ENCODE results near the gene PHF11.

Gene PHF11

GRCh38 chr13:49539746-49540145, 44.0 kb downstream of the PHF11 start:
- Histone ChIP-seq H3K9me3 (ENCODE audit: control insufficient read depth in 2 of 2, low read length in 2 of 2) (no peaks in the 10 kb centered on the region), H3K36me3 (ENCODE audit: control insufficient read depth in 2 of 2, insufficient read depth in 2 of 2, low read length in 2 of 2) (peaks cover 12 to 13% of the 10 kb centered on the region in 2 donors), H3K27ac (ENCODE audit: low read depth in 2 of 2, low read length in 2 of 2) (no peak overlapping the region), H3K4me1 (ENCODE audit: control insufficient read depth in 2 of 2, insufficient read depth in 2 of 2, low read length in 2 of 2) (no peaks in the 10 kb centered on the region), H3K27me3 (ENCODE audit: control insufficient read depth in 2 of 2, insufficient read depth in 2 of 2, low read length in 2 of 2) (no peaks in the 10 kb centered on the region), H3K4me3 (ENCODE audit: low read length in 2 of 2) (no peak overlapping the region), H3K9ac (ENCODE audit: low read depth in 1 of 2, low read length in 2 of 2) (no peak overlapping the region)

GRCh38 chr13:49540552-49540951, 44.8 kb downstream of the PHF11 start:
- Histone ChIP-seq H3K9me3 (ENCODE audit: control insufficient read depth in 2 of 2, low read length in 2 of 2) (no peaks in the 10 kb centered on the region), H3K27ac (ENCODE audit: low read depth in 2 of 2, low read length in 2 of 2) (peak overlapping the region; percentile 10 to 44), H3K4me3 (ENCODE audit: low read length in 2 of 2) (peak overlapping the region in 1 of 2 donors; percentile 49), H3K9ac (ENCODE audit: low read depth in 1 of 2, low read length in 2 of 2) (no peak overlapping the region), H3K36me3 (ENCODE audit: control insufficient read depth in 2 of 2, insufficient read depth in 2 of 2, low read length in 2 of 2) (peaks cover 12 to 13% of the 10 kb centered on the region in 2 donors), H3K27me3 (ENCODE audit: control insufficient read depth in 2 of 2, insufficient read depth in 2 of 2, low read length in 2 of 2) (no peaks in the 10 kb centered on the region), H3K4me1 (ENCODE audit: control insufficient read depth in 2 of 2, insufficient read depth in 2 of 2, low read length in 2 of 2) (no peaks in the 10 kb centered on the region)

GRCh38 chr13:49543656-49544055, 47.9 kb downstream of the PHF11 start:
- no peaks in the 10 kb centered on the region for H3K9me3 ChIP-seq (ENCODE audit: control insufficient read depth in 2 of 2, low read length in 2 of 2)
- H3K27me3 ChIP-seq (ENCODE audit: control insufficient read depth in 2 of 2, insufficient read depth in 2 of 2, low read length in 2 of 2), result no peaks in the 10 kb centered on the region
- no peaks in the 10 kb centered on the region for H3K4me1 ChIP-seq (ENCODE audit: control insufficient read depth in 2 of 2, insufficient read depth in 2 of 2, low read length in 2 of 2)
- H3K27ac ChIP-seq (ENCODE audit: low read depth in 2 of 2, low read length in 2 of 2), result no peak overlapping the region
- H3K9ac ChIP-seq (ENCODE audit: low read depth in 1 of 2, low read length in 2 of 2), result no peak overlapping the region
- no peak overlapping the region for H3K4me3 ChIP-seq (ENCODE audit: low read length in 2 of 2)
- peaks cover 16 to 22% of the 10 kb centered on the region in 2 donors for H3K36me3 ChIP-seq (ENCODE audit: control insufficient read depth in 2 of 2, insufficient read depth in 2 of 2, low read length in 2 of 2)

- Histone ChIP-seq H3K27ac (ENCODE audit: low read depth in 2 of 2, low read length in 2 of 2) (no peak overlapping the region), H3K4me3 (ENCODE audit: low read length in 2 of 2) (no peak overlapping the region), H3K27me3 (ENCODE audit: control insufficient read depth in 2 of 2, insufficient read depth in 2 of 2, low read length in 2 of 2) (no peaks in the 10 kb centered on the region), H3K9me3 (ENCODE audit: control insufficient read depth in 2 of 2, low read length in 2 of 2) (no peaks in the 10 kb centered on the region), H3K4me1 (ENCODE audit: control insufficient read depth in 2 of 2, insufficient read depth in 2 of 2, low read length in 2 of 2) (no peaks in the 10 kb centered on the region), H3K36me3 (ENCODE audit: control insufficient read depth in 2 of 2, insufficient read depth in 2 of 2, low read length in 2 of 2) (peaks cover 9 to 16% of the 10 kb centered on the region in 2 donors), H3K9ac (ENCODE audit: low read depth in 1 of 2, low read length in 2 of 2) (no peak overlapping the region)
These were observed 49.9 kb downstream of the PHF11 start for GRCh38 chr13:49545661-49546060.

- Histone ChIP-seq H3K36me3 (ENCODE audit: control insufficient read depth in 2 of 2, insufficient read depth in 2 of 2, low read length in 2 of 2) (peaks cover 7 to 14% of the 10 kb centered on the region in 2 donors), H3K27me3 (ENCODE audit: control insufficient read depth in 2 of 2, insufficient read depth in 2 of 2, low read length in 2 of 2) (no peaks in the 10 kb centered on the region)
These were observed 50.8 kb downstream of the PHF11 start for GRCh38 chr13:49546561-49546960.

GRCh38 chr13:49549289-49549688, 53.5 kb downstream of the PHF11 start:
- H3K4me1 ChIP-seq (ENCODE audit: control insufficient read depth in 2 of 2, insufficient read depth in 2 of 2, low read length in 2 of 2), result no peaks in the 10 kb centered on the region
- no peak overlapping the region for H3K27ac ChIP-seq (ENCODE audit: low read depth in 2 of 2, low read length in 2 of 2)
- no peak overlapping the region for H3K9ac ChIP-seq (ENCODE audit: low read depth in 1 of 2, low read length in 2 of 2)
- H3K27me3 ChIP-seq (ENCODE audit: control insufficient read depth in 2 of 2, insufficient read depth in 2 of 2, low read length in 2 of 2), result no peaks in the 10 kb centered on the region
- H3K4me3 ChIP-seq (ENCODE audit: low read length in 2 of 2), result no peak overlapping the region
- no peaks in the 10 kb centered on the region for H3K9me3 ChIP-seq (ENCODE audit: control insufficient read depth in 2 of 2, low read length in 2 of 2)
- H3K36me3 ChIP-seq (ENCODE audit: control insufficient read depth in 2 of 2, insufficient read depth in 2 of 2, low read length in 2 of 2), result peaks cover 7 to 8% of the 10 kb centered on the region in 2 donors

More at GRCh38 chr13:49546561-49546960, 50.8 kb downstream of the PHF11 start:
- Histone ChIP-seq H3K9ac (ENCODE audit: low read depth in 1 of 2, low read length in 2 of 2) (no peak overlapping the region), H3K4me1 (ENCODE audit: control insufficient read depth in 2 of 2, insufficient read depth in 2 of 2, low read length in 2 of 2) (no peaks in the 10 kb centered on the region), H3K4me3 (ENCODE audit: low read length in 2 of 2) (no peak overlapping the region), H3K9me3 (ENCODE audit: control insufficient read depth in 2 of 2, low read length in 2 of 2) (no peaks in the 10 kb centered on the region), H3K27ac (ENCODE audit: low read depth in 2 of 2, low read length in 2 of 2) (no peak overlapping the region)

GRCh38 chr13:49550942-49551644, 55.3 kb downstream of the PHF11 start:
- H3K27ac ChIP-seq (ENCODE audit: low read depth in 2 of 2, low read length in 2 of 2), result no peak overlapping the region
- no peak overlapping the region for H3K9ac ChIP-seq (ENCODE audit: low read depth in 1 of 2, low read length in 2 of 2)
- no peaks in the 10 kb centered on the region for H3K27me3 ChIP-seq (ENCODE audit: control insufficient read depth in 2 of 2, insufficient read depth in 2 of 2, low read length in 2 of 2)
- no peak overlapping the region for H3K4me3 ChIP-seq (ENCODE audit: low read length in 2 of 2)
- no peaks in the 10 kb centered on the region for H3K9me3 ChIP-seq (ENCODE audit: control insufficient read depth in 2 of 2, low read length in 2 of 2)
- H3K4me1 ChIP-seq (ENCODE audit: control insufficient read depth in 2 of 2, insufficient read depth in 2 of 2, low read length in 2 of 2), result no peaks in the 10 kb centered on the region
- peaks cover 1 to 4% of the 10 kb centered on the region in 2 donors for H3K36me3 ChIP-seq (ENCODE audit: control insufficient read depth in 2 of 2, insufficient read depth in 2 of 2, low read length in 2 of 2)

- no peak overlapping the region for H3K27ac ChIP-seq (ENCODE audit: low read depth in 2 of 2, low read length in 2 of 2)
- H3K36me3 ChIP-seq (ENCODE audit: control insufficient read depth in 2 of 2, insufficient read depth in 2 of 2, low read length in 2 of 2), result peaks cover 0 to 4% of the 10 kb centered on the region in 2 donors
- no peaks in the 10 kb centered on the region for H3K4me1 ChIP-seq (ENCODE audit: control insufficient read depth in 2 of 2, insufficient read depth in 2 of 2, low read length in 2 of 2)
- H3K9ac ChIP-seq (ENCODE audit: low read depth in 1 of 2, low read length in 2 of 2), result no peak overlapping the region
- no peak overlapping the region for H3K4me3 ChIP-seq (ENCODE audit: low read length in 2 of 2)
- no peaks in the 10 kb centered on the region for H3K27me3 ChIP-seq (ENCODE audit: control insufficient read depth in 2 of 2, insufficient read depth in 2 of 2, low read length in 2 of 2)
- H3K9me3 ChIP-seq (ENCODE audit: control insufficient read depth in 2 of 2, low read length in 2 of 2), result no peaks in the 10 kb centered on the region
These were observed 58.1 kb downstream of the PHF11 start for GRCh38 chr13:49553888-49554287.

- Histone ChIP-seq H3K9ac (ENCODE audit: low read depth in 1 of 2, low read length in 2 of 2) (no peak overlapping the region), H3K9me3 (ENCODE audit: control insufficient read depth in 2 of 2, low read length in 2 of 2) (no peaks in the 10 kb centered on the region), H3K4me1 (ENCODE audit: control insufficient read depth in 2 of 2, insufficient read depth in 2 of 2, low read length in 2 of 2) (no peaks in the 10 kb centered on the region), H3K27me3 (ENCODE audit: control insufficient read depth in 2 of 2, insufficient read depth in 2 of 2, low read length in 2 of 2) (no peaks in the 10 kb centered on the region), H3K36me3 (ENCODE audit: control insufficient read depth in 2 of 2, insufficient read depth in 2 of 2, low read length in 2 of 2) (peaks cover 0 to 7% of the 10 kb centered on the region in 2 donors), H3K4me3 (ENCODE audit: low read length in 2 of 2) (no peak overlapping the region), H3K27ac (ENCODE audit: low read depth in 2 of 2, low read length in 2 of 2) (no peak overlapping the region)
These were observed 58.6 kb downstream of the PHF11 start for GRCh38 chr13:49554387-49554786.

GRCh38 chr13:49559006-49559405, 63.3 kb downstream of the PHF11 start:
- H3K27me3 ChIP-seq (ENCODE audit: control insufficient read depth in 2 of 2, insufficient read depth in 2 of 2, low read length in 2 of 2), result no peaks in the 10 kb centered on the region
- H3K9me3 ChIP-seq (ENCODE audit: control insufficient read depth in 2 of 2, low read length in 2 of 2), result no peaks in the 10 kb centered on the region
- no peak overlapping the region for H3K9ac ChIP-seq (ENCODE audit: low read depth in 1 of 2, low read length in 2 of 2)
- H3K4me3 ChIP-seq (ENCODE audit: low read length in 2 of 2), result no peak overlapping the region
- H3K4me1 ChIP-seq (ENCODE audit: control insufficient read depth in 2 of 2, insufficient read depth in 2 of 2, low read length in 2 of 2), result peaks cover 0 to 3% of the 10 kb centered on the region in 2 donors
- peaks cover 0 to 9% of the 10 kb centered on the region in 2 donors for H3K36me3 ChIP-seq (ENCODE audit: control insufficient read depth in 2 of 2, insufficient read depth in 2 of 2, low read length in 2 of 2)
- H3K27ac ChIP-seq (ENCODE audit: low read depth in 2 of 2, low read length in 2 of 2), result no peak overlapping the region

All from mucosa of rectum (tissue), 2 donors.